CD8-positive, alpha-beta memory T cell (primary cell): ENCODE results near the gene NKX2-4. TPM values are rescaled to one million over a fixed set of nuclear protein-coding genes. Genes with fewer than 3 reads are reported as not detected.

Experiments
- CTCF ChIA-PET: fragments of 350-600 bp; sonication (Branson Sonifier 250); formaldehyde crosslinking; loops from one replicate; lab custom pipeline; 2021; ENCODE audit warnings: antibody characterized with exemption; lab: Charles Lee
- POLR2A ChIA-PET: fragments of 350-600 bp; sonication (Branson Sonifier 250); formaldehyde crosslinking; loops from one replicate; lab custom pipeline; 2021; ENCODE audit warnings: antibody characterized with exemption; lab: Charles Lee
- DNase-seq, 5 donors: peaks; one replicate each; pipeline versions ENCODE4 v3.0.0 to v3.0.0-alpha.2; 2020 to 2022; ENCODE audit warnings: mixed read lengths in 1 of 5
- H3K27ac ChIP-seq: one replicate; pipeline ENCODE4 v1.7.0; 2013; ENCODE audit warnings: low read depth, mild to moderate bottlenecking, low read length, moderate library complexity
- H3K27me3 ChIP-seq: 2 replicates; pipeline ENCODE4 v1.7.0; 2013; ENCODE audit warnings: low read length, mild to moderate bottlenecking; ENCODE audit not compliant: insufficient read depth, poor library complexity, severe bottlenecking
- H3K36me3 ChIP-seq: 2 replicates; pipeline ENCODE4 v1.7.0; 2013; ENCODE audit warnings: mild to moderate bottlenecking, low read length, moderate library complexity; ENCODE audit not compliant: insufficient read depth
- H3K4me1 ChIP-seq: 2 replicates; pipeline ENCODE4 v1.7.0; 2013; ENCODE audit warnings: mild to moderate bottlenecking, low read length, moderate library complexity; ENCODE audit not compliant: insufficient read depth
- H3K4me3 ChIP-seq: 2 replicates; pipeline ENCODE4 v1.7.0; 2013; ENCODE audit warnings: mild to moderate bottlenecking, low read length
- H3K9me3 ChIP-seq: 2 replicates; pipeline ENCODE4 v1.7.0; 2013; ENCODE audit warnings: mild to moderate bottlenecking, low read length
- H3K27ac Mint-ChIP-seq, 8 donors: one replicate each; pipeline ENCODE4 v1.8.0; 2020 to 2021; ENCODE audit warnings: mixed read lengths in 8 of 8, mild to moderate bottlenecking in 6 of 8, inconsistent platforms in 3 of 8, moderate library complexity in 3 of 8
- H3K27me3 Mint-ChIP-seq, 2 donors: one replicate each; pipeline ENCODE4 v1.8.0; 2020 to 2021; ENCODE audit warnings: mixed read lengths in 2 of 2, mild to moderate bottlenecking in 1 of 2, moderate library complexity in 1 of 2
- H3K36me3 Mint-ChIP-seq, 3 donors: one replicate each; pipeline ENCODE4 v1.8.0; 2020 to 2021; ENCODE audit warnings: mixed read lengths in 3 of 3, inconsistent platforms in 1 of 3, mild to moderate bottlenecking in 1 of 3
- H3K4me1 Mint-ChIP-seq, 3 donors: one replicate each; pipeline ENCODE4 v1.8.0; 2020 to 2021; ENCODE audit warnings: mixed read lengths in 3 of 3, inconsistent platforms in 1 of 3, mild to moderate bottlenecking in 1 of 3
- H3K4me3 Mint-ChIP-seq, 7 donors: one replicate each; pipeline ENCODE4 v1.8.0; 2020 to 2021; ENCODE audit warnings: mixed read lengths in 7 of 7, mild to moderate bottlenecking in 6 of 7, moderate library complexity in 4 of 7, inconsistent platforms in 2 of 7
- H3K9me3 Mint-ChIP-seq, 5 donors: one replicate each; pipeline ENCODE4 v1.8.0; 2020 to 2022; ENCODE audit warnings: mixed read lengths in 5 of 5, mild to moderate bottlenecking in 3 of 5, moderate library complexity in 2 of 5, inconsistent platforms in 1 of 5
- polyA plus RNA-seq: library from polyadenylated mRNA; unstranded; fragments of 300-500 nt; fragmentation: Illumina TruSeq; gene quantifications from one replicate; pipeline ENCODE4 v1.2.3, GENCODE V29; 2021
- total RNA-seq, 2 experiments: library from RNA; stranded (reverse); gene quantifications; one replicate each; pipeline ENCODE4 v1.2.3, GENCODE V29; 2021

NKX2-4 gene
- total and polyA plus RNA-seq, 3 experiments from 2014 or later: not detected

DNA sequence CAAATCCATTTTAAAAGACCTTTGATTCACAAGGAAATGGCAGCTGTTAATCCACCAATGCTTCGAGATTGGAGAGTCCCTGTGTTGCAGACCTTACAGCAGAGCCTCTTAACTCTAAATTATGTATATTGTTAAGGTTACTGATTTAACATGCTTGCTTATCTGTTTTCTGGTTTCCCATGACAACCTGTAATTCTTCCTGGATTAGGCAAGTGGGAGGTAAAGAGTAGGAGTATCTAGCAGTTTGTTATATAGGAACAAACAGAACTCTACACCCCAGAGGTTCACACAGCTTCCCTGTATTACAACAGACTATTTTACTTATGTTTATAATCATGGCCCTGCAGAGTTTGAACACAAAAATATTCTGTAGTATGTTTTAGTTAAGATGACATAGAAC lies 39.5 kb downstream of the NKX2-4 start:
- POLR2A ChIA-PET: no interaction called here
- H3K4me1 Mint-ChIP-seq: peaks cover 0 to 5% (median 4%) of the 10 kb centered on the region in 3 donors
- H3K9me3 Mint-ChIP-seq: no peaks in the 10 kb centered on the region
- no peaks in the 10 kb centered on the region for H3K4me1 ChIP-seq
- H3K27ac ChIP-seq: no peak overlapping the region
- no peak for DNase-seq
- H3K27ac Mint-ChIP-seq: peak overlapping the region in 1 of 8 donors; percentile 26
- H3K36me3 Mint-ChIP-seq: peaks cover 14 to 72% (median 21%) of the 10 kb centered on the region in 3 donors
- CTCF ChIA-PET: no interaction called here
- H3K36me3 ChIP-seq: peaks cover 39% of the 10 kb centered on the region
- H3K27me3 Mint-ChIP-seq: no peaks in the 10 kb centered on the region
- H3K9me3 ChIP-seq: no peaks in the 10 kb centered on the region
- H3K27me3 ChIP-seq: no peaks in the 10 kb centered on the region
- no peak overlapping the region for H3K4me3 Mint-ChIP-seq
- H3K4me3 ChIP-seq: no peak overlapping the region

DNA sequence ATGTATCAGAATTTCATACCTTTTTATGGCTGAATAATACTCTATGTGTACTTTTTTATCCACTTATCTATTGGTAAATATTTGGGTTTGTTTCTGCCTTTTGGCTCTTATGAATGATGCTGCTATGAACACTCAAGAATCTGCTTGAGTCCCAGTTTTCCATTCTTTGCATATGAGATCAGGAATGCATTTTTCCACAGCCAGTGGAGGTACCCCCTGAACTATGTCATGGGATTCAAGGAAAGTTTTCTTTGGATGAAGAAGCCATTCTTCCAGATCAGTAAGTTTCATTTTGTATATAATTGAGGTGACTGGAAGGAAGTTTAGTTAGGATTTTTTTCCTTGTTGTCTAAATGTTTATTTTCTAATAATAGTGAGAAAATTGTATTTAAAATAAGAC lies 40.9 kb downstream of the NKX2-4 start:
- peak overlapping the region in 2 of 8 donors; percentile 2 to 18 for H3K27ac Mint-ChIP-seq

DNA sequence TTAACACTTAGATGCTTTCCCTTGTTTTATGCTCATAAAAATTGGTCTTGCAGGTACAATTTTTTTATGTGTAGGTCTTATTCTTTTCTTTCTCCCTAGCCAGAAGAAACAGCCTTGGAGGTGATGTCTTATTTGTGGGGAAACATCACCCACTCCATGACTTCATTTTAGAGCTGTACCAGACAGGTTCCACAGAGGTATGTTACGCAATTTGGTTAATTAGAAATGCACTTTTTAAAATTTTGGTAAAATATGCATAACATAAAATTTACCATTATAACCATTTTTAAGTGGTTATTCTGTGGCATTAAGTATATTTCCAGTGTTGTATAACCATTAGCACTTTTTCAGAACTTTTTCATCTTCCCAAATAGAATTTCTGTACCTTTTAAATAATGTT lies 41.3 kb downstream of the NKX2-4 start:
- H3K9me3 ChIP-seq: no peaks in the 10 kb centered on the region
- H3K27me3 ChIP-seq: no peaks in the 10 kb centered on the region
- no peaks in the 10 kb centered on the region for H3K9me3 Mint-ChIP-seq
- H3K36me3 Mint-ChIP-seq: peaks cover 8 to 64% (median 20%) of the 10 kb centered on the region in 3 donors
- CTCF ChIA-PET: no interaction called here
- no peak overlapping the region for H3K4me3 ChIP-seq
- H3K4me1 ChIP-seq: no peaks in the 10 kb centered on the region
- H3K27ac ChIP-seq: no peak overlapping the region
- no peak overlapping the region for H3K4me3 Mint-ChIP-seq
- peak overlapping the region in 1 of 8 donors; percentile 18 for H3K27ac Mint-ChIP-seq
- H3K27me3 Mint-ChIP-seq: no peaks in the 10 kb centered on the region
- DNase-seq: no peak
- peaks cover 0 to 4% (median 4%) of the 10 kb centered on the region in 3 donors for H3K4me1 Mint-ChIP-seq
- POLR2A ChIA-PET: no interaction called here
- H3K36me3 ChIP-seq: peaks cover 35% of the 10 kb centered on the region

More for the DNA sequence above, 40.9 kb downstream of the NKX2-4 start:
- no peaks in the 10 kb centered on the region for H3K27me3 Mint-ChIP-seq
- ChIA-PET CTCF (no interaction called here), POLR2A (no interaction called here)
- H3K27me3 ChIP-seq: no peaks in the 10 kb centered on the region
- peaks cover 0 to 4% (median 4%) of the 10 kb centered on the region in 3 donors for H3K4me1 Mint-ChIP-seq
- H3K4me1 ChIP-seq: no peaks in the 10 kb centered on the region
- no peak overlapping the region for H3K27ac ChIP-seq
- peaks cover 36% of the 10 kb centered on the region for H3K36me3 ChIP-seq
- no peak overlapping the region for H3K4me3 ChIP-seq
- DNase-seq: no peak
- H3K9me3 ChIP-seq: no peaks in the 10 kb centered on the region
- H3K9me3 Mint-ChIP-seq: no peaks in the 10 kb centered on the region
- no peak overlapping the region for H3K4me3 Mint-ChIP-seq
- peaks cover 8 to 65% (median 20%) of the 10 kb centered on the region in 3 donors for H3K36me3 Mint-ChIP-seq

DNA sequence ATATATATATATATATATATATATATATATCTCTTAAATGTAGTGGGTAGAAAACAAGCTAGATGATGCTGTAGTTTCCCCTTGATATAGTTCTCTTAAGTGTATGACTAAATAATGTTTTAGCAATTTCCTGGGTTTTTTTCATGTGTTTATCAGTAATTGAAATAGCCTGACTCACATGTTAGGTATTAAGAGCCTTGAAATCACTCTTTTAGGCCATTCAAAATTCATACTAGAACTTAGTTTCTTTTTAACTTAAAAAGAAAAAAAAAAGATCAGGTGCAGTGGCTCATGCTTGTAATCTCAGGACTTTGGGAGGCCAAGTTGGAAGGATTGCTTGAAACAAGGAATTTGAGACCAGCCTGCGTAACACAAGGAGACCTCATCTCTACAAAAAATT lies 44.1 kb downstream of the NKX2-4 start:
- no peak overlapping the region for H3K4me3 ChIP-seq
- no peaks in the 10 kb centered on the region for H3K27me3 ChIP-seq
- H3K27ac Mint-ChIP-seq: no peak overlapping the region
- H3K4me3 Mint-ChIP-seq: no peak overlapping the region
- no peaks in the 10 kb centered on the region for H3K4me1 ChIP-seq
- no peaks in the 10 kb centered on the region for H3K4me1 Mint-ChIP-seq
- no peak overlapping the region for H3K27ac ChIP-seq
- DNase-seq: no peak
- peaks cover 20% of the 10 kb centered on the region for H3K36me3 ChIP-seq
- no peaks in the 10 kb centered on the region for H3K27me3 Mint-ChIP-seq
- H3K36me3 Mint-ChIP-seq: peaks cover 5 to 61% (median 17%) of the 10 kb centered on the region in 3 donors
- CTCF ChIA-PET: interaction anchor here (0.9 kb wide), 1 partner anchor 118 kb away, joined by 3 read pairs; no protein-coding TSS in a partner anchor
- no peaks in the 10 kb centered on the region for H3K9me3 Mint-ChIP-seq
- H3K9me3 ChIP-seq: no peaks in the 10 kb centered on the region
- POLR2A ChIA-PET: no interaction called here

DNA sequence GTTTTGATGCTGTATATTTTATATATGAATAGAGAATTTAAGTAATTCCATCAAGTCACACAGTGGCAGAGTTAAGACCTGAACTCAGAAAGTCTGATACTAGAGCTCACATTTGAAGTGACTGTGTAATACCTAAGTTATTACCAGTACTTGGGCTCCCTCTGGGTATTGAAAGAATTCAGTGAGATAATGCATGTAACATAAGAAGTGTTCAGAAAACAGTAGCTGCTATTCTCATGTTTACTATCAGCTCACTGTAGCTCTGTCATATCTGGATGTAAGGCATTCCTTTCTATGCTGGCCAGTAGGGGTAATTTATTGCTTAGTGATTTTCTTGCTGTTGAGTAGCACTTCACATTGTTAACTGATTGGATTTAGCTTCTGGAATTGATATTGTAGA lies 44.6 kb downstream of the NKX2-4 start:
- peaks cover 22% of the 10 kb centered on the region for H3K36me3 ChIP-seq
- Mint-ChIP-seq H3K4me1 (no peaks in the 10 kb centered on the region), H3K4me3 (no peak overlapping the region), H3K36me3 (peaks cover 5 to 63% (median 16%) of the 10 kb centered on the region in 3 donors), H3K9me3 (no peaks in the 10 kb centered on the region), H3K27ac (no peak overlapping the region), H3K27me3 (no peaks in the 10 kb centered on the region)
- no peak for DNase-seq
- POLR2A ChIA-PET: no interaction called here
- CTCF ChIA-PET: interaction anchor here (0.9 kb wide), 1 partner anchor 117 kb away, joined by 3 read pairs; no protein-coding TSS in a partner anchor
- no peaks in the 10 kb centered on the region for H3K4me1 ChIP-seq
- H3K9me3 ChIP-seq: no peaks in the 10 kb centered on the region
- no peak overlapping the region for H3K27ac ChIP-seq
- no peak overlapping the region for H3K4me3 ChIP-seq
- no peaks in the 10 kb centered on the region for H3K27me3 ChIP-seq

Other genes with a start within 250 kb of the NKX2-4 start
- 10 to 100 TPM; 93.6 to 95.1 TPM for gene XRN2, start 94.2 kb downstream of the NKX2-4 start, total RNA-seq
- gene XRN2, start 94.2 kb downstream of the NKX2-4 start, polyA plus RNA-seq: 68.7 TPM
- gene NKX2-2, start 116.5 kb upstream of the NKX2-4 start, total RNA-seq: not detected
- not detected for gene NKX2-2, start 116.5 kb upstream of the NKX2-4 start, polyA plus RNA-seq